WTC11 (cell line): Measurements from ENCODE around the gene ATP5F1A.

Experiments used
- CTCF ChIP-seq: fragments of 200-600 bp; IDR thresholded peaks from 2 replicates; pipeline ENCODE4 v1.8.0; 2022; ENCODE audit warnings: antibody characterized with exemption
- E2F1 ChIP-seq: sonication (generic); formaldehyde crosslinking; IDR thresholded peaks from 2 replicates; pipeline ENCODE4 v1.8.0; 2022; ENCODE audit warnings: mild to moderate bottlenecking, missing genetic modification reagents
- E2F5 ChIP-seq: sonication (generic); formaldehyde crosslinking; IDR thresholded peaks from 2 replicates; pipeline ENCODE4 v1.8.1; 2022; ENCODE audit warnings: mild to moderate bottlenecking, moderate library complexity, missing genetic modification reagents
- EMX1 ChIP-seq: fragments of 250-450 bp; sonication (Bioruptor Pico); IDR thresholded peaks from 2 replicates; pipeline ENCODE4 v1.8.0; 2021; ENCODE audit warnings: mild to moderate bottlenecking
- SMAD4 ChIP-seq: sonication (generic); formaldehyde crosslinking; IDR thresholded peaks from 2 replicates; pipeline ENCODE4 v1.8.0; 2022; ENCODE audit warnings: mild to moderate bottlenecking, missing genetic modification reagents
- SP1 ChIP-seq: sonication (generic); formaldehyde crosslinking; conservative IDR thresholded peaks from 2 replicates; pipeline ENCODE4 v1.8.1; 2022; ENCODE audit warnings: missing genetic modification reagents
- ZNF121 ChIP-seq: sonication (generic); formaldehyde crosslinking; IDR thresholded peaks from 2 replicates; pipeline ENCODE4 v1.8.0; 2023; ENCODE audit warnings: missing genetic modification reagents

GRCh38 chr18:46037512-46038305 is 60.4 kb downstream of the ATP5F1A start:
- TF ChIP-seq ZNF121 (CRISPR knock-in tag) (no peak), E2F5 (CRISPR knock-in tag) (no peak), CTCF (no peak), E2F1 (CRISPR knock-in tag) (no peak), EMX1 (CRISPR knock-in tag) (no peak), SP1 (CRISPR knock-in tag) (no peak), SMAD4 (CRISPR knock-in tag) (no peak)
